ENCODE results near the gene FSTL3. TPM values are rescaled to one million over a fixed set of nuclear protein-coding genes. Genes with fewer than 3 reads are reported as not detected.

The FSTL3 gene
- total RNA-seq, 1 experiment from 2014 or later: 267 TPM

Other genes starting within 250 kb of the FSTL3 start
- gene SHC2, start 215.4 kb upstream of the FSTL3 start, total RNA-seq (2014; rRNA removed; shearing (Covaris generic)): 12.5 and 19.6 TPM in 2 replicates
- 0.48 and 0.71 TPM in 2 replicates for gene MADCAM1, start 179.9 kb upstream of the FSTL3 start, total RNA-seq (2014; rRNA removed; shearing (Covaris generic))
- 44.3 and 104 TPM in 2 replicates for gene TPGS1, start 168.9 kb upstream of the FSTL3 start, total RNA-seq (2014; rRNA removed; shearing (Covaris generic))
- 96.1 and 105 TPM in 2 replicates for gene CDC34, start 144.6 kb upstream of the FSTL3 start, total RNA-seq (2014; rRNA removed; shearing (Covaris generic))
- gene GZMM, start 132.3 kb upstream of the FSTL3 start, total RNA-seq (2014; rRNA removed; shearing (Covaris generic)): not detected in 2 replicates
- 700 and 767 TPM in 2 replicates for gene BSG, start 103.8 kb upstream of the FSTL3 start, total RNA-seq (2014; rRNA removed; shearing (Covaris generic))
- gene HCN2, start 86.5 kb upstream of the FSTL3 start, total RNA-seq (2014; rRNA removed; shearing (Covaris generic)): 9.3 and 12.7 TPM in 2 replicates
- 42.7 and 58.4 TPM in 2 replicates for gene POLRMT, start 42.9 kb upstream of the FSTL3 start, total RNA-seq (2014; rRNA removed; shearing (Covaris generic))
- gene FGF22, start 36.5 kb upstream of the FSTL3 start, total RNA-seq (2014; rRNA removed; shearing (Covaris generic)): 0.17 TPM in 1 of 2 replicates, not detected in the other
- 40.9 and 62.4 TPM in 2 replicates for gene RNF126, start 13.2 kb upstream of the FSTL3 start, total RNA-seq (2014; rRNA removed; shearing (Covaris generic))
- gene PRSS57, start 19.1 kb downstream of the FSTL3 start, total RNA-seq (2014; rRNA removed; shearing (Covaris generic)): not detected in 2 replicates
- 42.9 and 47.9 TPM in 2 replicates for gene PALM, start 32.5 kb downstream of the FSTL3 start, total RNA-seq (2014; rRNA removed; shearing (Covaris generic))
- gene MISP, start 74.7 kb downstream of the FSTL3 start, total RNA-seq (2014; rRNA removed; shearing (Covaris generic)): 58.6 and 86.2 TPM in 2 replicates
- gene PTBP1, start 121.1 kb downstream of the FSTL3 start, total RNA-seq (2014; rRNA removed; shearing (Covaris generic)): 171 and 174 TPM in 2 replicates
- gene PLPPR3, start 145.6 kb downstream of the FSTL3 start, total RNA-seq (2014; rRNA removed; shearing (Covaris generic)): 7.5 and 12.7 TPM in 2 replicates
- gene AZU1, start 151.4 kb downstream of the FSTL3 start, total RNA-seq (2014; rRNA removed; shearing (Covaris generic)): 0.36 TPM in 1 of 2 replicates, not detected in the other
- 0.14 and 0.16 TPM in 2 replicates for gene PRTN3, start 164.6 kb downstream of the FSTL3 start, total RNA-seq (2014; rRNA removed; shearing (Covaris generic))
- not detected in 2 replicates for gene ELANE, start 175.9 kb downstream of the FSTL3 start, total RNA-seq (2014; rRNA removed; shearing (Covaris generic))
- 14.4 and 16.2 TPM in 2 replicates for gene CFD, start 183.3 kb downstream of the FSTL3 start, total RNA-seq (2014; rRNA removed; shearing (Covaris generic))
- 15.2 and 17.2 TPM in 2 replicates for gene MED16, start 216.8 kb downstream of the FSTL3 start, total RNA-seq (2014; rRNA removed; shearing (Covaris generic))
- gene RNU6-9, start 217.1 kb downstream of the FSTL3 start, total RNA-seq (2014; rRNA removed; shearing (Covaris generic)): not detected in 2 replicates
- 23.0 and 29.7 TPM in 2 replicates for gene R3HDM4, start 236.8 kb downstream of the FSTL3 start, total RNA-seq (2014; rRNA removed; shearing (Covaris generic))
- not detected in 2 replicates for gene KISS1R, start 240.9 kb downstream of the FSTL3 start, total RNA-seq (2014; rRNA removed; shearing (Covaris generic))
- gene ARID3A, start 249.6 kb downstream of the FSTL3 start, total RNA-seq (2014; rRNA removed; shearing (Covaris generic)): 2.4 and 4.4 TPM in 2 replicates

Measured in A172 (cell line).